Skeletal muscle cell (primary cell): ENCODE measurements around the gene TTC8.
"Not testable (repeated sequence)": the region's sequence is repeated elsewhere in the genome, so short reads cannot be mapped to it uniquely, and the experiment has no call there.

Source experiments
- DNase-seq: peaks from one replicate; pipeline ENCODE4 v3.0.0-alpha.2; 2010; ENCODE audit warnings: low read depth
- H3K4me3 ChIP-seq: 2 replicates; pipeline ENCODE4 v1.5.1; 2011; ENCODE audit warnings: low read depth, mild to moderate bottlenecking, control low read depth, low read length, moderate library complexity

TTC8 gene

GRCh38 chr14:88824314-88825077, at the start of gene TTC8:
TSS of gene TTC8 (plus strand) at chr14:88824651. CDS start at chr14:88824708, 57 bp downstream.
- DNase-seq: peak; percentile 61
- H3K4me3 ChIP-seq: peak within 1 kb of the TSS; percentile 68

GRCh38 chr14:88775532-88775931, 48.9 kb upstream of the TTC8 start:
- H3K4me3 ChIP-seq: no peak overlapping the region
- DNase-seq: no peak

GRCh38 chr14:88785911-88786310, 38.5 kb upstream of the TTC8 start:
- no peak for DNase-seq
- H3K4me3 ChIP-seq: no peak overlapping the region

GRCh38 chr14:88786715-88787114, 37.7 kb upstream of the TTC8 start:
- no peak for DNase-seq
- H3K4me3 ChIP-seq: no peak overlapping the region

- not testable (repeated sequence) for DNase-seq, H3K4me3 ChIP-seq
Measured at GRCh38 chr14:88789573-88789972, 34.9 kb upstream of the TTC8 start.

DNA sequence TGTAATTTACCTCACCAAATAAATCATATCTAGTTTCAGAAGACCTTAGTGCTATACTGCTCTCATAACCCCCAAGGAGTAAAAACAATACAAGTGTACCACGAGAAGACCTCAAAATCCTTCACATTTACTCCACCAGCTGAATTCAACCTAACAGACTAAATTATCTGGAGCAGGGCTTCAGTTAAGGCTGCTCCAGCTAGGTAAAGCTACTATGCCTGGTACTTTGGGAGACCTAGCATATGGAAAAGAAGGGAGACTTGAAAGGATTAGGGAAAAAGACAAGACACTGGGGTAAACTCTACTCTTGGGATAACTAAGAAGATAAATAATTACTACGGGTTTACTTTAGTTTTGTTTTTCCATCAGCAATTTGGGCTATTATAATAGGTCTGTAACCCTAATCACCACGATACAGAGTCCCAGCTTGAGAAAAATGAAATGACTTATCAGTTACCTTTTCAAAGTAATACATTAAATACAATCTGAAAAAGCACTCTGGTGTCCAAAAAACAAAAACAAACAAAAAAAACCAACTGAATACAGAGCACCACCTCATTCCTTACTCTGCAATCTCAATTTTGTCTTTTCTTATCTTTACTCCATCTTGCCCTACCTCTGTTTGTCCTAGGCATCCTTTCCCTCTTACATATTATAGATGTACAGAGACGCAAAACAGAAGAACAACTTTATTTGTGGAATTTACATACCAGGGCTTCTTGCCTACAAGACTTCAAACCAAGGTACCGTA, 33.8 kb upstream of the TTC8 start:
- no peak for DNase-seq
- H3K4me3 ChIP-seq: no peak overlapping the region

GRCh38 chr14:88791252-88791621, 33.2 kb upstream of the TTC8 start:
- no peak overlapping the region for H3K4me3 ChIP-seq
- no peak for DNase-seq

GRCh38 chr14:88791629-88792472, 32.6 kb upstream of the TTC8 start:
- peak overlapping the region; percentile 55 for H3K4me3 ChIP-seq
- no peak for DNase-seq

- peak within 1 kb of the TSS; percentile 55 for H3K4me3 ChIP-seq
- DNase-seq: peak; percentile 4
Measured at GRCh38 chr14:88792473-88793258, 31.8 kb upstream of the TTC8 start, which contains the start of gene EML5. TSS of gene EML5 (minus strand) at chr14:88792953. CDS start at chr14:88792503, 450 bp downstream.

DNA sequence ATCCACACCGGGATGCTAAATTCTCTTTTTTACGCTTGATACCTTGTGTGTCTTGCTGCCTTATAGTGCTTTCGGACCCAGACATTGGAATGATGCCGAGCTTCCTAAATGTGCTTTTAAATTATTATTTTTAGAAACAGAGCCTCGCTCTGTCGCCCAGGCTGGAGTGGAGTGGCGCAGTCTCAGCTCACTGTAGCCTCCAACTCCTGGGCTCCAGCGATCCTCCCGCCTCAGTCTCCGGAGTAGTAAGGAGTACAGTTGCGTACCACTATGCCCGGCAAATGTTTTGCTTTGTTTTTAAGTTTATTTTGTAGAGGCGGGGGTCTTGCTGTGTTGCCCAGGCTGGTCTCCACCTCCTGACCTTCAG, 31.2 kb upstream of the TTC8 start:
- no peak for DNase-seq

DNA sequence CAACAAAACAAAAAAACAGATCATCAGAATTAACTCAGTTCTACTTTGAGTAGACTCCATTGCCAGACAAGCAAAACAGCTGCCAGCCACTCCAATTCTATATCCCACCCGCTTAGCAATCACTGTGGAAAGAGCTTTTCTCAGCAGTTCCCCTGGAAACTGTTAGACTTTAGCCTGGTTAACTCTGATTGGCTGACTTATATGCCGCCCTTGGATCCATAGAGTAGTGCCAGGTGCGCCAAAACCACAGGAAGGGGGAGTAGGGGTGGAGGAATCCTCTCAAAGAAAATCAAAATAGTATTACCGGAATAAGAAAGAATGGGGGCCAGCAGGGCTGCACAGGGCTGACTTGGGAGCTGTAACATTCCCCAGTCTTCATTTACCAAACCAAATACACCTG, 26.3 kb upstream of the TTC8 start:
- no peak overlapping the region for H3K4me3 ChIP-seq
- no peak for DNase-seq

More for the DNA sequence above, 31.2 kb upstream of the TTC8 start:
- peak overlapping the region; percentile 55 for H3K4me3 ChIP-seq

- no peak for DNase-seq
- H3K4me3 ChIP-seq: no peak overlapping the region
Measured at GRCh38 chr14:88799522-88799921, 24.9 kb upstream of the TTC8 start.

DNA sequence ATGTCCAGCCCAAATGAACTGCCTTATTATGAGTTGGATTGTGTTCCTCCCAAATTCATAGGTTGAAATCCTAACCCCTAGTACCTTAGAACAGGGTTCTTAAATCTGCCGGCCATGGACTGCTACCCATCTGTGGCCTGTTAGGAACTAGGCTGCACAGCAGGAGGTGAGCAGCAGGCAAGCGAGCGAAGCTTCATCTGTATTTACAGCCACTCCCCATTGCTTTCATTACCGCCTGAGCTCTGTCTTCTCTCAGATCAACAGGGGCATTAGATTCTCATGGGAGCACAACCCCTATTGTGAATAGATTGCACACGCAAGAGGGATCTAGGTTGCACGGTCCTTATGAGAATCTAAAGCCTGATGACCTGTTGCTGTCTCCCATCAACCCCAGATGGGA, 21.9 kb upstream of the TTC8 start:
- DNase-seq: no peak
- no peak overlapping the region for H3K4me3 ChIP-seq

DNA sequence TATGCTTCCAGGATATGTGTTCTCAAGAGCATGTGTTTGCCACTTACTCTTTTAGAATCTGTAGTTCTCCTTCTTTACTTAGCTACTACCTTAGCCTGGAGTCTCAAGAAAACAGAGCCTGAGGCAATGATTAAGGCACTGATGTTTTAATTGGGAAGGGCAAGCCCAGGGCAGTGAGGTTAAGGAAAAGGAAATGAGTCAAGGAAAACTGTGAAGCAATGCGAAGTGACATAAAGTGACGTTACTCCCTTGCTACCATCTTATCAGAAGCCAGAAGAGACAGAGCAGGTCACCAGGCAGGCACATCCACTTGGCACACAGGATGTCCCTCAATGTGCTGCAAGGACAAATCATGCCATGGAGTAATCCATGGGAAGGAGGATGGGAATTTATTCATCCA, 20.4 kb upstream of the TTC8 start:
- no peak overlapping the region for H3K4me3 ChIP-seq
- DNase-seq: no peak

GRCh38 chr14:88804477-88804876, 20.0 kb upstream of the TTC8 start:
- H3K4me3 ChIP-seq: no peak overlapping the region
- no peak for DNase-seq

DNA sequence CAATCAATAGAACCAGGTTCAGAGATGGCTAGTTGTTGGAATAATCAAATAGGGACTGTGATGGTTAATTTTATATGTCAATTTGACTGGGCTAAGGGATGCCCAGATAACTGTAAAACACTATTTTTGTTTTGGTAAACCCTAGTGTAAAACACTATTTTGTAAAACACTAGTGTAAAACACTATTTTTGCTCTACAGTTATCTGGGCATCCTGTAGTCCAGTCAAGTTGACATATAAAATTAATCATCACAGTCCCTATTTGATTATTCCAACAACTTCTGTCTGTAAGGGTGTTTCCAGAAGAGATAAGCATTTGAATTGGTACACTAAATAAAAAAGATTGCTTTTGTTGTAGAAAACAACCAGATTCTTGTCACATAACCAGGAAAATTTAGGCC, 16.1 kb upstream of the TTC8 start:
- H3K4me3 ChIP-seq: no peak overlapping the region
- no peak for DNase-seq

GRCh38 chr14:88815980-88816379, 8.5 kb upstream of the TTC8 start:
- H3K4me3 ChIP-seq: no peak overlapping the region
- DNase-seq: no peak

GRCh38 chr14:88818018-88818417, 6.4 kb upstream of the TTC8 start:
- H3K4me3 ChIP-seq: no peak overlapping the region
- no peak for DNase-seq

GRCh38 chr14:88819674-88820073, 4.8 kb upstream of the TTC8 start:
- DNase-seq: not testable (repeated sequence)

More at GRCh38 chr14:88819674-88820073, 4.8 kb upstream of the TTC8 start:
- H3K4me3 ChIP-seq: not testable (repeated sequence)
